Neuronal stem cell (in vitro differentiated cells): ENCODE data around the gene BOC.

Experiments
- DNase-seq: peaks from one replicate; pipeline ENCODE4 v3.0.0-alpha.2; 2013; ENCODE audit warnings: low spot score
- H2AFZ ChIP-seq: one replicate; pipeline ENCODE4 v1.6.1; 2013; ENCODE audit warnings: mild to moderate bottlenecking, low read length, inconsistent platforms
- H2AK5ac ChIP-seq: 2 replicates; pipeline ENCODE4 v1.6.1; 2013; ENCODE audit warnings: low read depth, mild to moderate bottlenecking, inconsistent platforms, low read length, moderate library complexity, mixed read lengths
- H2BK120ac ChIP-seq: 2 replicates; pipeline ENCODE4 v1.6.1; 2013; ENCODE audit warnings: low read depth, mild to moderate bottlenecking, inconsistent platforms, low read length, moderate library complexity, mixed read lengths
- H2BK12ac ChIP-seq: one replicate; pipeline ENCODE4 v1.6.1; 2013; ENCODE audit warnings: low read length, inconsistent platforms
- H2BK15ac ChIP-seq: 2 replicates; pipeline ENCODE4 v1.6.1; 2013; ENCODE audit warnings: mild to moderate bottlenecking, low read length, inconsistent platforms, mixed read lengths
- H2BK5ac ChIP-seq: one replicate; pipeline ENCODE4 v1.6.1; 2013; ENCODE audit warnings: inconsistent platforms, mild to moderate bottlenecking, low read length, moderate library complexity
- H3K14ac ChIP-seq: one replicate; pipeline ENCODE4 v1.6.1; 2013; ENCODE audit warnings: low read length, inconsistent platforms
- H3K18ac ChIP-seq: 2 replicates; pipeline ENCODE4 v1.6.1; 2013; ENCODE audit warnings: low read length, inconsistent platforms
- H3K23ac ChIP-seq: 2 replicates; pipeline ENCODE4 v1.6.1; 2013; ENCODE audit warnings: low read depth, mild to moderate bottlenecking, mixed read lengths, low read length, inconsistent platforms; ENCODE audit not compliant: poor library complexity
- H3K27ac ChIP-seq: replicated peaks from 3 replicates; pipeline ENCODE4 v1.5.1; 2013; ENCODE audit warnings: low read length, inconsistent platforms
- H3K27me3 ChIP-seq, 3 experiments: 2 replicates each; pipeline ENCODE4 v1.6.1; 2013; ENCODE audit warnings: low read length in 3 of 3, mild to moderate bottlenecking in 2 of 3, inconsistent platforms in 1 of 3, low read depth in 1 of 3, mixed read lengths in 1 of 3, moderate library complexity in 1 of 3; ENCODE audit not compliant: control insufficient read depth in 3 of 3, insufficient read depth in 3 of 3
- H3K36me3 ChIP-seq, 2 donors: replicated peaks in 1 of 2; 2 replicates each; pipeline ENCODE4 v1.6.1; 2013; ENCODE audit warnings: low read length in 2 of 2; ENCODE audit not compliant: control insufficient read depth in 2 of 2, insufficient read depth in 2 of 2
- H3K4ac ChIP-seq: 2 replicates; pipeline ENCODE4 v1.6.1; 2013; ENCODE audit warnings: inconsistent platforms, mild to moderate bottlenecking, low read length, moderate library complexity
- H3K4me1 ChIP-seq, 2 donors: 1 replicate in 1 of 2; 2 replicates in 1 of 2; pipeline ENCODE4 v1.6.1; 2013; ENCODE audit warnings: low read length in 2 of 2, low read depth in 1 of 2; ENCODE audit not compliant: control insufficient read depth in 2 of 2, insufficient read depth in 1 of 2
- H3K4me2 ChIP-seq: one replicate; pipeline ENCODE4 v1.6.1; 2013; ENCODE audit warnings: mild to moderate bottlenecking, low read length, inconsistent platforms; ENCODE audit not compliant: insufficient read depth, poor library complexity, severe bottlenecking
- H3K4me3 ChIP-seq, 2 donors: 2 replicates each; pipeline ENCODE4 v1.5.1; 2013; ENCODE audit warnings: low read length in 2 of 2, mild to moderate bottlenecking in 2 of 2, inconsistent platforms in 1 of 2, moderate library complexity in 1 of 2
- H3K79me1 ChIP-seq: one replicate; pipeline ENCODE4 v1.6.1; 2013; ENCODE audit warnings: low read depth, mild to moderate bottlenecking, inconsistent platforms, low read length, moderate library complexity
- H3K9ac ChIP-seq: one replicate; pipeline ENCODE4 v1.6.1; 2013; ENCODE audit warnings: mild to moderate bottlenecking, low read depth, low read length, inconsistent platforms; ENCODE audit not compliant: poor library complexity
- H3K9me3 ChIP-seq, 2 donors: replicated peaks in 1 of 2; 2 replicates each; pipeline versions ENCODE3 to v1.6.1; 2013; ENCODE audit warnings: low read length in 2 of 2, mild to moderate bottlenecking in 2 of 2, inconsistent platforms in 1 of 2, low read depth in 1 of 2, mixed read lengths in 1 of 2, moderate library complexity in 1 of 2; ENCODE audit not compliant: control insufficient read depth in 2 of 2, insufficient read depth in 1 of 2
- H4K8ac ChIP-seq: one replicate; pipeline ENCODE4 v1.6.1; 2013; ENCODE audit warnings: low read depth, mild to moderate bottlenecking, inconsistent platforms, low read length, moderate library complexity
- H4K91ac ChIP-seq: one replicate; pipeline ENCODE4 v1.6.1; 2013; ENCODE audit warnings: low read length, low read depth, mild to moderate bottlenecking, inconsistent platforms; ENCODE audit not compliant: poor library complexity
- WGBS, 2 donors: extraction: QIAGEN DNeasy Blood & Tissue Kit; methylation state at CpG; one replicate each; pipeline ENCODE4 v1.1.7; 2013; ENCODE audit warnings: missing lambda C conversion rate in 2 of 2, mixed read lengths in 1 of 2; ENCODE audit not compliant: insufficient read length in 2 of 2, insufficient replicate concordance in 1 of 2; ENCODE audit errors: extremely low coverage in 2 of 2; 5-methylcytosine and 5-hydroxymethylcytosine counted together

Gene BOC

GRCh38 chr3:113297841-113298240 is 86.5 kb downstream of the BOC start:
- no CpG with 5 or more reads among the region's 4 CpGs for WGBS, 2 donors

GRCh38 chr3:113300596-113300995 is 89.2 kb downstream of the BOC start:
- no peak for DNase-seq
- Histone ChIP-seq H3K4me1 (peaks cover 6 to 20% of the 10 kb centered on the region in 2 donors), H3K9me3 (peaks cover 0 to 2% of the 10 kb centered on the region in 2 donors), H2AFZ (no peak overlapping the region), H3K79me1 (no peaks in the 10 kb centered on the region), H3K4me3 (no peak overlapping the region), H3K23ac (no peak overlapping the region), H3K18ac (no peak overlapping the region), H4K8ac (no peak overlapping the region), H3K4me2 (no peak overlapping the region), H3K36me3 (peaks cover 0 to 14% of the 10 kb centered on the region in 2 donors), H2BK15ac (no peak overlapping the region), H2BK120ac (no peak overlapping the region), H3K4ac (no peak overlapping the region), H2AK5ac (no peak overlapping the region), H3K14ac (no peak overlapping the region), H2BK12ac (no peak overlapping the region), H4K91ac (no peak overlapping the region), H3K27me3 (no peaks in the 10 kb centered on the region), H3K27ac (no peak overlapping the region), H2BK5ac (no peak overlapping the region), H3K9ac (no peak overlapping the region)
- no CpG with 5 or more reads among the region's 2 CpGs for WGBS, 2 donors

More at GRCh38 chr3:113297841-113298240, 86.5 kb downstream of the BOC start:
- H2BK12ac ChIP-seq, result no peak overlapping the region
- peaks cover 6 to 11% of the 10 kb centered on the region in 2 donors for H3K4me1 ChIP-seq
- peaks cover 0 to 9% of the 10 kb centered on the region in 2 donors for H3K36me3 ChIP-seq
- peak overlapping the region; percentile 62 for H3K18ac ChIP-seq
- H2AK5ac ChIP-seq, result no peak overlapping the region
- peak overlapping the region; percentile 17 for H3K9ac ChIP-seq
- no peaks in the 10 kb centered on the region for H3K79me1 ChIP-seq
- H2AFZ ChIP-seq, result peak overlapping the region; percentile 43
- H3K4ac ChIP-seq, result no peak overlapping the region
- H2BK120ac ChIP-seq, result no peak overlapping the region
- H3K27ac ChIP-seq, result no peak overlapping the region
- H2BK15ac ChIP-seq, result no peak overlapping the region
- no peak overlapping the region for H3K14ac ChIP-seq
- no peak overlapping the region for H4K8ac ChIP-seq
- H4K91ac ChIP-seq, result no peak overlapping the region
- no peak overlapping the region for H2BK5ac ChIP-seq
- no peak overlapping the region for H3K23ac ChIP-seq
- H3K4me2 ChIP-seq, result no peak overlapping the region
- no peak for DNase-seq
- peaks cover 0 to 2% of the 10 kb centered on the region in 2 donors for H3K9me3 ChIP-seq
- H3K4me3 ChIP-seq, result no peak overlapping the region
- H3K27me3 ChIP-seq, result no peaks in the 10 kb centered on the region

GRCh38 chr3:113304102-113304501 is 92.7 kb downstream of the BOC start:
- Histone ChIP-seq H3K9ac (no peak overlapping the region), H4K91ac (no peak overlapping the region), H3K27ac (no peak overlapping the region), H2BK5ac (no peak overlapping the region), H3K14ac (no peak overlapping the region), H3K36me3 (peaks cover 0 to 14% of the 10 kb centered on the region in 2 donors), H3K4ac (no peak overlapping the region), H4K8ac (no peak overlapping the region), H2BK120ac (no peak overlapping the region), H3K27me3 (no peaks in the 10 kb centered on the region), H2AK5ac (no peak overlapping the region), H3K9me3 (peaks cover 0 to 2% of the 10 kb centered on the region in 2 donors), H2BK12ac (no peak overlapping the region), H3K4me3 (no peak overlapping the region), H3K18ac (no peak overlapping the region), H3K4me2 (no peak overlapping the region), H2BK15ac (no peak overlapping the region), H3K79me1 (no peaks in the 10 kb centered on the region), H3K4me1 (peaks cover 0 to 9% of the 10 kb centered on the region in 2 donors), H2AFZ (peak overlapping the region; percentile 62), H3K23ac (no peak overlapping the region)
- no CpG with 5 or more reads among the region's 3 CpGs for WGBS, 2 donors
- DNase-seq, result no peak

GRCh38 chr3:113304856-113305540 is 93.6 kb downstream of the BOC start:
- Histone ChIP-seq H3K4me3 (no peak overlapping the region), H2BK12ac (no peak overlapping the region), H3K79me1 (no peaks in the 10 kb centered on the region), H3K4ac (no peak overlapping the region), H2AFZ (no peak overlapping the region), H4K91ac (no peak overlapping the region), H3K14ac (no peak overlapping the region), H3K27me3 (no peaks in the 10 kb centered on the region), H4K8ac (no peak overlapping the region), H3K27ac (no peak overlapping the region), H3K23ac (no peak overlapping the region), H2BK5ac (no peak overlapping the region), H2BK15ac (no peak overlapping the region), H3K9me3 (no peaks in the 10 kb centered on the region), H3K4me1 (peaks cover 0 to 9% of the 10 kb centered on the region in 2 donors), H2BK120ac (no peak overlapping the region), H3K9ac (no peak overlapping the region), H2AK5ac (no peak overlapping the region), H3K4me2 (no peak overlapping the region), H3K36me3 (peaks cover 0 to 14% of the 10 kb centered on the region in 2 donors), H3K18ac (no peak overlapping the region)
- DNase-seq, result no peak
- WGBS, 2 donors, result no CpG with 5 or more reads among the region's 7 CpGs
